ENCODE results near the gene PDYN. TPM values are rescaled to one million over a fixed set of nuclear protein-coding genes. Genes with fewer than 3 reads are reported as not detected.

PDYN gene
- total RNA-seq, 3 donors from 2014 or later, result not detected

GRCh38 chr20:2026514-2026913, 32.7 kb upstream of the PDYN start:
- TF ChIP-seq CTCF (IDR thresholded peaks at IDR 0.05), result no peak
- intact Hi-C loops (cut with DNase I, micrococcal nuclease), result no loop called here
- Histone ChIP-seq H3K4me3 (no peak overlapping the region), H3K4me1 (ENCODE audit: low read depth) (no peaks in the 10 kb centered on the region), H3K9me3 (peaks cover 12% of the 10 kb centered on the region), H3K36me3 (ENCODE audit: low read depth) (no peaks in the 10 kb centered on the region)
- DNase-seq, result no peak
- ATAC-seq, result no peak

GRCh38 chr20:2026004-2026403, 32.1 kb upstream of the PDYN start:
- H3K4me3 ChIP-seq, result no peak overlapping the region
- intact Hi-C loops (cut with DNase I, micrococcal nuclease), result no loop called here
- TF ChIP-seq CTCF (IDR thresholded peaks at IDR 0.05), result no peak
- DNase-seq (no peak), ATAC-seq (no peak)
- H3K9me3 ChIP-seq, result peaks cover 12% of the 10 kb centered on the region
- H3K4me1 ChIP-seq (ENCODE audit: low read depth), result no peaks in the 10 kb centered on the region
- no peaks in the 10 kb centered on the region for H3K36me3 ChIP-seq (ENCODE audit: low read depth)

- Histone ChIP-seq H3K9me3 (peaks cover 12% of the 10 kb centered on the region), H3K4me1 (ENCODE audit: low read depth) (no peaks in the 10 kb centered on the region), H3K36me3 (ENCODE audit: low read depth) (no peaks in the 10 kb centered on the region), H3K4me3 (no peak overlapping the region)
- no peak for TF ChIP-seq CTCF (IDR thresholded peaks at IDR 0.05)
- ATAC-seq (no peak), DNase-seq (no peak)
- intact Hi-C loops (cut with DNase I, micrococcal nuclease), result no loop called here
Observed at GRCh38 chr20:2023151-2023550, 29.3 kb upstream of the PDYN start.

GRCh38 chr20:2022163-2022562, 28.3 kb upstream of the PDYN start:
- TF ChIP-seq CTCF (IDR thresholded peaks at IDR 0.05), result no peak
- no peak for DNase-seq
- Histone ChIP-seq H3K9me3 (peaks cover 11% of the 10 kb centered on the region), H3K4me3 (no peak overlapping the region), H3K4me1 (ENCODE audit: low read depth) (no peaks in the 10 kb centered on the region), H3K36me3 (ENCODE audit: low read depth) (no peaks in the 10 kb centered on the region)
- ATAC-seq, result no peak
- intact Hi-C loops (cut with DNase I, micrococcal nuclease), result no loop called here

GRCh38 chr20:2010533-2010932, 16.7 kb upstream of the PDYN start:
- H3K4me3 ChIP-seq, result no peak overlapping the region
- H3K4me1 ChIP-seq (ENCODE audit: low read depth), result no peaks in the 10 kb centered on the region
- no peak for DNase-seq
- TF ChIP-seq CTCF (IDR thresholded peaks at IDR 0.05), result no peak
- ATAC-seq, result no peak
- intact Hi-C loops (cut with DNase I, micrococcal nuclease), result no loop called here
- H3K36me3 ChIP-seq (ENCODE audit: low read depth), result no peaks in the 10 kb centered on the region
- no peaks in the 10 kb centered on the region for H3K9me3 ChIP-seq

Measured in mucosa of descending colon (tissue), 3 donors.